GM21723 (cell line): ENCODE results near the gene CDK5RAP2.

Source experiments
- ATAC-seq: cut with Tn5 transposase; IDR thresholded peaks from one replicate; pipeline ENCODE4 v1.9.1; 2021; ENCODE audit warnings: mild to moderate bottlenecking, moderate library complexity; ENCODE audit not compliant: unreplicated experiment

CDK5RAP2 gene

DNA sequence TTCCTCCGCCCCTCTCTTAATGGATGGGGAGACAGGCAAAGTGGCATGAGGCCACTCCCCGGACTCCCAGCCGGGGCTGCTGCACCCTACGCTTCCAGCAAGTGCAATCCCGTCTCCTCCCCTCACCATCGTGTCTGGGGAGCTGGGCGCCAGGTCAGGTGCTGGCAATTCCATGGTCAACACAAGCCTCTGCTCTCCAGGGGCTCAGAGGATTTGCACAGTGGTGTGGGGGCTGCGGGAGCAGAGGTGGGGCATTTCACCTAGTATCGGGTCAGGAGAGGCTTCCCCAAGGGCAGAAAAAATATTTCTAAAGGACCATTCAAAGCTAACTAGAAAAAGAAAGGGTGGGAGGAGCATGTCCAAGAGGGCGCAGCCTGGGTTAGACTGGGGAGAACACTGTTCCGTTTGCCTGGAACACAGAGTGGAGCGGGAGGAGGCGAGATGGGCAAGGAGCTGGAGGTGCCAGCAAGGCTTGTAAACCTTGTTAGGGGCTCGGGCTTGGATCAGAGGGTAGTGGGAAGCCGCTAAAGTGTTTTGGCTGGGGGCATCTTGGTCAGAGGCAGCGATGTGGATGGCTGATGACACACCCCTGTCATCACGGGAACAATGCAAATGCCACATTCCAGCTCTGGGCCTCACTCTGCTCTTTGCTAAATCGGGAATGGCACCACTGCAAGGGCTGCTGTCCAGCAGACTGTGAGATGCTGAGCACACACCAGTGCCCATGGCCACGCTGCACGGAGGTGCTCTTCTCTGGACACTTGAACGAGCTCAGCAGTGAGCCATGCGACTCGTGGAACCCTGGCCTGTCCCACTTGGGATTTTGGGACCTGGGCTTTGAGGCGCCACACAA is 191.7 kb downstream of the CDK5RAP2 start:
- ATAC-seq, result no peak

DNA sequence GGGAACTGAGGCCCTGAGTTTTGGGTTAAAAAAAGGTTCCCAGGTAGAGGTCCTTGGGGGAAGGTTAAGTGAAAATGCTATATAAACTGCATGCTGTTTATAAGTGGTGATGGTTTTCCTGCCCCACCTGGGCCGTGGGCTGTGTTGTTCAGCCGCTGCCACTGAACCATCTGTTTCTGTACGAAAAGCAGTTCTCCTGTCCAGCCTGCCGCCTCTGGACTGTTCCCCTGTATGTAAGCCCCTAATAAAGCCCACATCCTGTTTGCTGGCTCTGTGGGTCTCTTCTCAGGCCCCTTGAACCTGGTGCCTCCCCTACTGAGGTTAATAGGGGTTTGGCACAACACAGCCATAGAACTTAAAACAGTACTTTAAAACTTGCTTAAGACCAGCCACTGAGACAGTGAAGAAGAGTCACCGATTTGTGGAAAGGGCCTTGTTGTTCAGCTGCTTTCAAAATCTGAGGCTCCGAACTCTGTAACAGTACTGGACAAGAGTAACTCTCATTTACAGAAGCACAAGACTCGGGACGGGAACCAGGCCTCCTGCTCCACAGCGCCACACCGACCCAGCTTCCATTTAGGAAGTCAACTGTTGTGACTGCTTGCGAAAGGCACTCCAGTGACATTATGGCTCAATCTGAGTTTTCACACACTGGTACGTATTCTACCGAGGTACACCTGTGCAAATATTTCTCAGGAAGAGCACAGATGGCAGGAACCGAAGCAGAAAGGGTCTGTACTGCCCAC is 192.5 kb downstream of the CDK5RAP2 start:
- no peak for ATAC-seq

DNA sequence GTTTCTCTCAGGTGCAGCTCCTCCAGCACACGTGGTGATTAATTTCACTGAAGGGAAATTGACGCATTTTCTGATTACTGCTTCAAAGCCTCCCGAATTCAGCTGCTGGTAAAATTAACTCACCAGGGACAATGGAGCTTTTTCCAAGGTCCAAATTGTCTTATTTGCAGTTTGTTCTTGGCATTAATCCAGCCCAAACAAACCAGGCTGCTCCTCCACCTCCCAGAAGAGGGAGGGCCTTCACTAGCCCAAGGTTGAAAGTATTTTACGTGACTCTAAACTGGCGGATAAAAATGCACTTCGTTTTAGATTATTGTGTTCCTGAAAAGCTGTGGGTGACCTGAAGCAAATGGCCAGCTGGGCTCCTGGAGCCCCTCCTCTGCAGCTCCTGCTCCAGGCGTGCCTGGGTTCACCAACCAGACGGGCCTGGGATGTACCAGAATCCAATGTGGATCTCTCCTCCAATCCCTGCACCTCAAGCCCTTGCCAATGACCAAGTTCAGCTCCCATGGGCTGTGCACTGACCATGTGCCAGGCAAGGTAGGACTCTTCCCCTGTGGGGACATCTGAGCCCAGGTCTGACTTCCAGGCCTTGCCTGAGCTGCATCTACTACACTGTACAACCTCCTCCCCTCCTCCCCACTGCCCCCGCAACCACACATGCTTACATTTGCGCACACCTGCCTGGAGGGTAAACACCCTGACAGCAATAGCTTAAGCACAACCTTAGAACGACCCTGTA is 193.4 kb downstream of the CDK5RAP2 start:
- no peak for ATAC-seq

DNA sequence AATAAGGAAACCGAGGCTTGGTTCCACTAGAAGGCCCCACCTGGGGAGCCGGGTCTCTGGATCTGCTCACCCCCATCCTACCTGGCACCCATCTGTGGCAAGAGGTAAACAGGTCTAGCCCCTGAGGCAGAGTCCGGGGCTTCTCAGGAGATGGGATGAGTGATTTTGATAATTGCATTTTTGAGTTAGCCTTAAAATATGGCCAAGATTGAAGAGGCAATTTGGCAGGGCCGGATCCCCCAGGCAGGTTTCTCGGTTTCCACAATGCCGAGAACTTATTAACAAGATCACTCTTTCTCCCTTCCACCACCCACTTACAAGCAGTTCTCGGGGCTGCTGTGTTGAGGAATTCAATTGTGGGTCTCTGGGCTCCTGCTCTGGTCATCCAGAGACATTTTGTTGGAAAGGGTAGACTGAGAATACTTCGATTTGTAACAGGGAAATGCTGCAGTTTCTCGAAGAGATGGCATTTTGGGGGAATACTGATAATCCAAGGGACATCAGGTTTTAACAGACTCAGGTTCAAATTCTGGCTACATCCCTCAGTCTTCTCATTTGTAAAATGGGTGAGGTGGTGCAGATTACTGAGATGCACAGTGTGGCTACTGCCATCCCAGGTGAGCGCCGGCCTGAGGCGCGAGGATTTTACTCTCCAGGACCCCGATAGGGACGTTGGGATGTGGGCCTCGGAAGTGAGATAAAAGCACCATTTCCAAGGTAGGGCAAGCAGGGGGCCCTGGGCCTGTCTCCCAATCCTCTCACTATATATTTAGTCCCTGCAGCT is 194.2 kb downstream of the CDK5RAP2 start:
- no peak for ATAC-seq

DNA sequence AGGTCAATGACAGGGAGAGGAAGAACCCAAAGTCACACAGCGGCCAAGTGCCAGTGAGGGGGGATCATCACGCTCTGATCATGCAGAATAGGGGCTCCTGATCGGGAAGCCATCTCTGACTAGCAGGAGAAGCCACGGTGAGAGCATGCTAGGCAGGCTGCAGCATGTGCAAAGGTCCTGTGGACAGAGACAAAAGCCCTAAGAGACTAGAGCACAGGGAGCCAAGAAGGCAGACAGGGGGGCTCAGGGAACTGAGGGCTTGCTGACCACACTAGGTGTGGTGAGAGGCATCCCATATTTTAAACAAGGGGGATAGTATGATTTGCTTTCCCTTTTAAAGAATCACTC is 195.1 kb downstream of the CDK5RAP2 start:
- no peak for ATAC-seq

DNA sequence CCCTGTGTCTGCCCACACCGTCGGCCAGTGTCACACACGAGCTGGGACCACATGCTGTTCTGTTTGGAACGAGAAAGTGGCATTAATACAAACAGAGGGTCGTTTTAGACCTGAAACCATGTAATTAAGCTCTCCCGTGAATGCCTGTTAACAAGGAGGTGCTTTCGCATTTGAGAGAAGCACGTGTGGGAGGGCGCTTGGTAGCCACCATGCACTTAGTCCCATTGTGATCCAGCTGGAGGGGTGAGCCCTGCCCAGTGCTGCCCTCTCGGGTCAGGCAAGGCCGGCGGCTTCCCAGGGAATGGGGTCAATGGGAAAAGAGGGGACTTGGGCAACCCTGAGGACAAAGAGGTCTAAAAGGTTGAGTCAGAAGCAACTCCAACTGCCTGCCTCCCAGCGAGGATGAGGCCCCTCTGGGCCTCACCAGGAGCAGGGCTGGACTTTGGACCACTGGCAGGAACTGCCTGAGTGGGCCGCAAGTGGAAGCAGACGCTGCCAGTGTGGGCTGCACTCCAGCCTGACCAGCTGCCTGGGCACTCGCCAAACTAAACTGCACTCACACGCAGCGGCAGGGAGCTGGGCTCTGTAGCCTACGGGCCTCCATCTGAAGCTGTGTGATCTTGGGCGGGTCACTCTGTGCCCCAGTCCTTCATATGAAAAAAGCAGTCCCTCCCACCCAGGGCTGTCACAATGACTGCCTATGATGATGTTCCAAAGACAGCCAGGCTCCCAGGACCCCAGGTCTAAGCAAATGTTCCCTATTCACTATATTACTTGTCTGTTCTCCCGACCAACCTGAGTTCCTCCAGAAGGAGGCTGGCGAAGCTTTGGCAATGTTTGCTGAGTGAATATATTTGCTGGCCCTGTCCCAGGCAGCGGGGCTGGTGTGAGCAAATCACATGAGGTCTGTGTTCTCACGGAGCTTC is 195.7 kb downstream of the CDK5RAP2 start:
- no peak for ATAC-seq

DNA sequence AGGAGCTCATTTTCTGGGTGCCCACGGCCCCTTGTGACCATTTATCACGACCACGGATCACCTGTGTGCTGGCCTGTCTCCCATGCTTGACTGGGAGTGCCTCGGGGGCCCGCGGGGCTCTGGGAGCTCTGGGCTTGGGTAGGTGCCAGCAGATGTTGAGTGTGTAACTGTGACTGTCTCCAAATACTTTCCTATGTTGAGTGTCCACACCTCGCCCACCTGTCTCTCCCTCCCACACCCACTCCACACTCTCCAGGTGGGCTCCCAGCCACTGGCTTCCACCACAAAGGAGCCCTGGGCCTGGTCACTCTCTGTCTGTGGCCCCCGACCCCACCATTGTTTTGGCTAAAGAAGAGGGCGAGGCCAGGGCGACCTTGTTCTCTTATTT is 196.4 kb downstream of the CDK5RAP2 start:
- ATAC-seq, result no peak

DNA sequence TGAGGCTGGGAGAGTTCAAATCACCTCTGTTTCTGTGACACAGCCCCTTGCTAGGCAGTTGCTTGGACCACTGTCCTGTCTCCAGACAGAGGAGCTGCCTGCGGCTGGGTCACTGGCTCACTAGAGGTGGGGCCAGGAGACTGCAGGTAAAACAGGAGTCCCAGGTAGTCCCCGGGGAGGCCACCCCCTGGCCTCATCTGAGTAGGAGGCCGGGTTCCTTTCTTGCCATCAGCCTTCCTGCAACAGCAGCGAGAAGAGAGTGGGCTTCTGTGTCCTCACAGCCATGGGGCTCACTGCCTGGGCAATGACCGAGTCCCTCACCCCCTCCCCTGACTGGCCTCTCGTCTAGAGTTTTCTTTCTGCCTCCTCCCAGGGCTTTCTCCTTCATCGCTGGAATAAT is 197.5 kb downstream of the CDK5RAP2 start:
- no peak for ATAC-seq

DNA sequence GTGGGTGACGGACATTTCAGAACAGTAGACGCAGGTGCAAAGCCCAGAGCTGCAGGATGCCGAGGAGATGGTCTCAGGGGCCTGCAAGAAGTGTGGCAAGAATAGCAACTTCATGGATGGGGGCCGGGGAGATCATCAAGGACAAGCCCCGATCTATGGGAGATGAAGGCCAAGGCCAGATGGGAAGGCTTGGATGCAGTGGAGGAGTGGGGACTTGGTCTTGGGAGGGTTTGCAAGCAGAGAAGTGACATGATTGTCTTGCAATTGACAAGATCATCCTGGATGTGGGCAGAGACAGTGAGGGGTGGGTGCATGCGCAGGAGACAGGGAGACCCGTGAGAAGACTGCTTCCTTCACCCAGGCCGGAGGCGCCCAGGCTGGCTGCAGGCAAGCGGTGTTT is 198.1 kb downstream of the CDK5RAP2 start:
- ATAC-seq, result no peak

DNA sequence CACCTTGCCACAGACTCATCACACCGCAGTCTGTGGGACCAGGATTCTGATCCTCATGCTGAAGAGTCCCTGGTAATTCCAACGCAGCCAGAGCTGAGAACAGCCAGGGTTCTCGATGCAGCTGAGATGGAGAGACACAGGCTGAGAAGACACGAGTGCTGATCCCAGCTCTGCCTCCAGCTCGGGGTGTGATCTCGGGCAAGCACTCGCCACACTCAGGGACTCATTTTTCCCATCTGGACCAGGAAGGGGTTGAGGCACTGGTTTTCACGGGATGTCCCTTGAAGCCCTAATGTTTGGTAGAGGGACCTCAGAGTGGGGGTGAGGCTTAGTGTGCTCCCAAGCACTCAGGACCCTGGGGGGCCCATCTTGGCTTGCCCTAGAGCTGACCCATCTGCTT is 200.4 kb downstream of the CDK5RAP2 start:
- no peak for ATAC-seq

DNA sequence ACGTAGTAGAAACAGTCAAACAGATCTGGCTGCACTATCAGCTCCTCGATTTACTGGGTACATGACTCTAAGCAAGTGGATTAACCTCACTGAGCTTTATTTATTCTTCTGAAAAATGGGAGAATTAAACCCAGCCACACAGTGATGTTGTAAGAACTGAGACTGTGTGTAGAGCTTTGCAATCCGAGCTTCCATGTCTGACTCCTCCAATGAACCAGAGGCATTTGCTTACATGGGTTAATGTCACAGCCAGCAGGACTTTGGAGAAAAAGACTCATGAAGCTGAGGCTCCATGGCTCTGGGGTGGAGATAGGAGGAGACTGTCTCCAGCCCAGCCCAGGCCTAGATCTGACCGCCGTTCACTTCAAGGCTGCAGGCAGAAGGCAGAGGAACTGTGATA is 201.3 kb downstream of the CDK5RAP2 start:
- ATAC-seq, result no peak

DNA sequence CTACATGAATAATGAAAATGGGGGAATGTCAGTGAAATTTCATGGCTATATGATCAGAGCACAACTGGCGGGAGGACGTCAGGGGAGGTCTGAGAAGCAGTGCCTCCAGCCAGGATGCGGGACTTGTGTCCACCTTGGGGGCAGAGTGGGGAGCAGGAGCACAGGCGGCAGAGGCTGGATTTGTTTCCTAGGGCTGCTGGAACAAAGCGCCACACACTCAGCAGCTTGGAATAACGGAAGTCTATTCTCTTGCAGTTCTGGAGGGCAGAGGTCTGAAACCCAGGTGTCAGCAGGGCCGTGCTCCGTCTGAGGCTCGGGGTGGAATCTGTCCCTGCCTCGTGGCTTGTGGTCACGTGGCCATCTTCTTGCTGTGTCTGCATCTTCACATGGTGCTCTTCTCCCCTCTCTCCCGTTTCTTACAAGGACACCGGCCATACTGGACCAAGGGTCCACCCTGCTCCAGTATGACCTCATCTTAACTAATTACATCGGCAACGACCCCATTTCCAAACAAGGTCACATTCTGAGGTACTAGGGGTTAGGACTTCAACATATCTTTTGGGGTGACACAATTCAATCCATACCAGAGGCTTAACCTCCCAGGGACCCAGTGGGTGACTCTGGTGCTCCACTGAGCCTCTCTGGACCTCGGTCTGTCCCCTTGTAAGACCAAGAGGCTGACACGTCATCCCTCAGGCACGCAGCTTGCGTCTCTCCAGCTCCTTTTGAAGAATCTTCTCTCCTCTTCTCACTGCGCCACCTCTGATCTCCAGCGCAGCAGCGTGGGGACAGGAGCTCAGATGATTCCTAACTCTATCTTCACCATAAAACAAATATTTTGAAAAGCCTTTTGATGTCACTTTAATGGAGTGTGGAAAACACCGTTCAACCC is 202.5 kb downstream of the CDK5RAP2 start:
- ATAC-seq, result no peak

DNA sequence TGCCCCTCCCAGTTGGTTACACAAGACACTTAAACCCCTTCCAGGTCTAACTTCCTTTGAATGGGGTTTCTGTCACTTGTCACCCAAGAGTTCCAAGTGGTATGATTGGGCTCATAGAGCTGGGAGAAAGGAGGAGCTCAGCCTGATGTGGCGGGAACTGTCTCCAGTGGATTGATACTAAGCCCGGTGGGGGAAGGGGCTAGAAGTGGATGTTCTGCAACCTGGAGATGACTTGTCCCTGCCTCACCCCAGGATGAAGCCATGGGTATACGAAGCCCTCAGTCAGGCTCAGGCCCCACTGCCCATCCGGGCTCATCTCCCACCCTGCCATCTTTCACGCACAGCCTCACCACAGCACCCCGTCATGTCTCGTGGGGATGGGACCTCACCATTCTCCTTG is 203.9 kb downstream of the CDK5RAP2 start:
- no peak for ATAC-seq

DNA sequence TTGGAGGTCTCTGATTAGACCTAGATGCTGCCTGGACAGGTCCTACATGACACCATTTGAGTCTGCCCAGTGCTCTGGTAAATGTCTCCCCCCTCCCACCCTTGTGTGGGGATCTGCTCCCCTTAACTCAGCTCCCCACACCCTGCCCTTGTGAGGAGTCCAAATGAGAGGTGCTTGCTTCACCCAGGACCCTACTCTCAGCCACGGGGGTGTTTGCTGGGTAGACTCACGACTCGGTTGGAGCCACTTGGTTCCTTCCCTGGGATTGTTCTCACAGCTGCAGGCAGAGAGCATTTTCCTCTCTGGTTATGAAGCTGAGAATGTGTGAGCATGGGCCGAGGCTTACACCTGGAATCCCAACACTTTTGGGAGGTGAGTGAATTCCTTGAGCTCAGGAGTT is 204.7 kb downstream of the CDK5RAP2 start:
- no peak for ATAC-seq

DNA sequence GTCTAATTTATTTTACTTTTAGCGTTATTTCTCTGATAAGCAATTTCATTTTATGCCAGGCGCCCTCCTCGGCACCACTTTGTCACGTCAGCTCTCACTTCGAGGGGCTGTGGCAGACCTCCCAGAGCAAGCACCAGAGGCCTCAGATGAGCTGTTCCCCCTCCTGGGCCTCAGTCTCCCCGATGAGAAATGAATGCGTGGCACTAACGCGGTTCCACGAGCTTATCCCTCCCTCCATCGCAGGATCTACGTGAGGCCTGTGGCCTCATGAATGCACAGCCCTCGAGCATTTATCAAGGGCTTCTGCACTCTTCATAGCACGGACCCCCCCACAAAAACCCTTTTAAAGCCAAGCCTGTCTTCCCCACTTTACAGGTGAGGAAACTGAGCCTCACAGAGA is 205.2 kb downstream of the CDK5RAP2 start:
- no peak for ATAC-seq

DNA sequence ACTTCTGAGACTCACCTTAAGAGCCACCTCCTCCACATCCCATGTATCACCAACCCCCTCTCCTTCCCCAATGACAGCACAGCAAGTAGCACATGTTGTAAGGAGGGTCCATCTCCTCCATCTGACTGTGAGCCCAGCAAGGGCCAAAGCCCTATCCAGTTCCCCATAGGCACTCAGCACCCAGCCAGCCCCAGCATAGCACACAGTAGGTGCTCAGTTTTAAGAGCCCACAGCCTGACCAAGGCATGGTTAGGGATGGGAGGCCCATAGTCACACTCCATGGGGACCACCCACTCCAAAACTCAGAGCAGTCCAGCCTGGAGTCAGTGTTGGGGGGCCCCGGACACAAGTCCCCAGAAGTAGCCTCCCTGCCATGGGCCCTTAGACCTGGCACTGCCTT is 205.7 kb downstream of the CDK5RAP2 start:
- ATAC-seq, result no peak

DNA sequence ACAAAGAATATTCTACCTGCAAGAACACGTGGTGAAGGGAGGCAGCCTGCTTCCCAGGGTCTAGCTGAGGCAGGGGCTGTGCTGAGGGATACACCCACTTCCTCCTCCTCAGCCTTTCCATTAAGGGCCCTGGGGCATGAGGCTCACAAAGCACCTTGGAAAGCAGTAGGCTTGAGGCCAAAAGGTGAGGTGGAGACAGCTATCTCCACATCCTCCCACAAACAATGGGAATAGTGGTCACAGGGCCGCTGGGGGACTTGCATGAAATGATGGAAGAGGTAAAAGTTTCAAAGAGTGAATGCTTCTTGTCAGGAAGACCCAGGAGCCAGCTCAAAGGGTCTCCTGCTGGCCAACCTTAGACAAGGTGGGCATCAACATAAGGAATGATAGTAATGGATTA is 207.9 kb downstream of the CDK5RAP2 start:
- no peak for ATAC-seq

DNA sequence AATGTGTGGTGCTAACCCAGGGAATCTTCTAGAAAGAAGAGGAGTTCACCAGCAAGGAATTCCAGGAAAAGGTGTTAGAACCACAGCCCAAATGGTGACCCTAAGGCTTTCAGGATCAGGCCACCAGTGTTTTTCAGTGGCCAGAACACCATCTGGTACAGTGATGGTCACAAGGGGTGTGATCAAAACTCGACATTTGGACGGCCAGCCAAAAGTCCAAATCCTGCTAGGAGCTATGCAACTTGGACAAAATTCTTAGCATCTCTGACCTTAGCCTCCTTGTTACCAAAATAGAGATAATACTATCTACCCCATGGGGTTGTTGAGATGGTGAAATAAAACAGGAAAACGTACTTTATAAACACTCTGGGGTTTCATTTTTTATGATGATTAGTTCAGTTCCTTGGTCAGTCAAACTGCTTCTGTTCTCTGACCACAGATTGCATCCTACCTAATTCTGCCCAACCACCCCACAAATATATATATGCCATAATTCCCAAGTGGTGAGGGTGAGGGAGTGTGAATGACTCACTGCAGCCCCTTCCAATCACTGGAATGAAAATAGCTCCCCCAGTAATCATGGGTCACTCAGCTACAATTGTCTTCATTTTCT is 210.3 kb downstream of the CDK5RAP2 start:
- ATAC-seq, result no peak

DNA sequence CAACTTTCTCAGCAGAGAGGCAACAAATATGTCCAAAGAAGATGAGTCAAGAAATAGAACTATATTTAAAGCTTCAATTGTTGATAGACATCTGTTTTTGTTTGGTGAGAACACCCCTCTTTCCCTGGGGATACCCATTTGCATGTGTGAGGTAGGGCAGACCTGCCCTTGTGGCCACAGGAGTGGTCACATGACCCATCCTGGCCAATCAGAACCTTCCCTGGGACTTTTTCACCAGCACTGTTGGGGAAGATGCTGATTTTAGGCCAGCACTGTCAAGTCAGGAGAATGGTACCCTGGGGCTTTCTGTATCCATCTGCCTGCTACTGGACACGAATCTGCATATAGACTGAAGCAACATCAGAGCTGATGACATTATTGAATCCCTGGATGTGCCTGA is 211.2 kb downstream of the CDK5RAP2 start:
- ATAC-seq, result no peak
